OCI-M2 (cell line): ENCODE data around the gene ZNF346.
A peak's percentile ranks its signal among the peaks of the same experiment; 100 is the strongest.
"Not testable (repeated sequence)": the region's sequence is repeated elsewhere in the genome, so short reads cannot be mapped to it uniquely, and the experiment has no call there.

Source experiments
- DNase-seq: peaks from one replicate; lab custom pipeline; 2025; ENCODE audit not compliant: unreplicated experiment; lab: John Stamatoyannopoulos, UW

Gene ZNF346, protein sequence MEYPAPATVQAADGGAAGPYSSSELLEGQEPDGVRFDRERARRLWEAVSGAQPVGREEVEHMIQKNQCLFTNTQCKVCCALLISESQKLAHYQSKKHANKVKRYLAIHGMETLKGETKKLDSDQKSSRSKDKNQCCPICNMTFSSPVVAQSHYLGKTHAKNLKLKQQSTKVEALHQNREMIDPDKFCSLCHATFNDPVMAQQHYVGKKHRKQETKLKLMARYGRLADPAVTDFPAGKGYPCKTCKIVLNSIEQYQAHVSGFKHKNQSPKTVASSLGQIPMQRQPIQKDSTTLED

DNA sequence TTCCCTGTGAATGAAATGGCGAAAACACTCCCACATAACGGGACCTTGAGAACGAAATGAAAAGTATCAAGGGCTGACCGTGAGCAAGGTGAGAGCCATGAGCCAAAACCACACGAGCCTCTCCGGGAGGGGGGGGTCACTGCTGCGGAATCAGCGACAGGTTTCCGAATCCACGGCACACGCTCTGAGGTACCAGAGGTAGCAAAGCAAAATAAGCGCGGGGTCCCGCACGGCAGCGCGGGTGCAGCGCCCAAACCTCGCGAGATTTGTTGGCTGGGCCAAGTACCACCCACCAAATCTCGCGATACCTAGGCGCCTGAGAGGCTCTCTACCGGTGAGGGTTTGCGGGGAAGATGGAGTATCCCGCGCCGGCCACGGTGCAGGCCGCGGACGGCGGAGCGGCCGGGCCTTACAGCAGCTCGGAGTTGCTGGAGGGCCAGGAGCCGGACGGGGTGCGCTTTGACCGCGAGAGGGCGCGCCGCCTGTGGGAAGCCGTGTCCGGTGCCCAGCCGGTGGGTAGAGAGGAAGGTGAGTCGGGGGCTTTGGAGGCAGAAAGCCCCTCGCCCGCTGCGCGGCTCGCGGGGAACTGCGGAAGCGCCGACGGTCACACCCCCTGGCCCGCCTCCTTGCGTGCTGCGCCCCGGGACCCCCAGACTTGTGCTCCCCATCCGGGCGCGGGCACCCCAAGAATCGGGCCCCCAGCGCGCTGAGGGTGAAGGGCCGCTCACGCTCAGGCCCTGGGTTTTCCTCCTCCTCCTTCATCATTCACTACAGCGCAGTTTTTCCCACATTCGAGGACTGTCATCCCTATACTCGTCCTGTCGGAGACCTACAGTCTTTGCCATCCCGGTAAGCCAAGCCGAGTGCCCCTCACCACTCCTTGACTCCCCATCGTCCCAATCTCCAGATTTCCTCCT is at the start of gene ZNF346:
TSS of gene ZNF346 (plus strand) at position 311 of the 917 bp plus-strand sequence. CDS start at position 354, 43 bp downstream.
- DNase-seq: peak; percentile 60

DNA sequence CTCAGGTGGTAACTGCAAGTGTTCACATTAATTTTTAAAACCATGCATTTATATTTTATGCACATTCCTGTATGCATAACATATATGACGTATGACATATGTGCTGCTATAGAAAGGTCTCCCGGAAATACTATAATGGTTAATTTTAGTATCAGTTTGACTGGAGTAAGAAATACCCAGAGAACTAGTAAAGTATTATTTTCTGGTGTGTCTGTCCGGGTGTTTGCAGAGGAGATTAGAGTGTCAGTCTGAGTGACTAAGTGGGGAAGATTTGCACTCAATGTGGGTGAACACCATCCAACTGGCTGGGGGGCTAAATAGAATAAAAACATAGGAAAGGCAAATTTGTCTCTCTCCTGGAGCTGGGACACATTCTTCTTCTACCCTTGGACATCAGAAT is 42.8 kb upstream of the ZNF346 start:
- DNase-seq: no peak

DNA sequence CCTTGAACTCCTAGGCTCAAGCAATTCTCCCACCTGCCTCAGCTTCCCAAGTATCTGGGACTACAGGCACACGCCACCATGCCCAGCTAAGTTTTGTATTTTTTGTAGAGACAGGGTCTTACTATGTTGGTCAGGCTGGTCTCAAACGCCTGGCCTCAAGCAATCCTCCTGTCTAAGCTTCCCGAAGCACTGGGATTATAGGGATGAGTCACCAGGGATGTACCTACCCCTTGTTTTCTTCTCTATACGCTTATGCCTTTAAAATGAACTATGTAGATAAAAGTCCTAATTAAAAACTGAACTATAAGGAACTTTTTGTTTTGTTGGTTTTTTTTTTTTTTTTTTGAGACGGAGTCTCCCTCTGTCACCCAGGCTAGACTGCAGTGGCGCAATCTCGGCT is 41.7 kb upstream of the ZNF346 start:
- no peak for DNase-seq

DNA sequence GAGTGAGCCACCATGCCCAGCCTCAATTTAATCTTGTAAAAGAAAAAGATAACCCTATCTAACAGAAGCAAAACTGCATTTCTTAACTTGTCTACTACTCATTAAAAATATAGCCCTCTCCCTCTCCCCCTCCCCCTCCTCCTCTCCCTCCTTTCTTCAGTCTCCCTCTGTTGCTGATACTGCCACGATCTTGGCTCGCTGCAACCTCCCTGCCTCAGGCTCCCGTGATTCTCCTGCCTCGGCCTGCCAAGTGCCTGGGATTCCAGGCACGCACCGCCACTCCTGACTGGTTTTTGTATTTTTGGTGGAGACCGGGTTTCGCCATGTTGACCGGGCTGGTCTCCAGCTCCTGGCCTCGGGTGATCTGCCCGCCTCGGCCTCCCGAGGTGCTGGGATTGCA is 39.4 kb upstream of the ZNF346 start:
- DNase-seq: not testable (repeated sequence)

DNA sequence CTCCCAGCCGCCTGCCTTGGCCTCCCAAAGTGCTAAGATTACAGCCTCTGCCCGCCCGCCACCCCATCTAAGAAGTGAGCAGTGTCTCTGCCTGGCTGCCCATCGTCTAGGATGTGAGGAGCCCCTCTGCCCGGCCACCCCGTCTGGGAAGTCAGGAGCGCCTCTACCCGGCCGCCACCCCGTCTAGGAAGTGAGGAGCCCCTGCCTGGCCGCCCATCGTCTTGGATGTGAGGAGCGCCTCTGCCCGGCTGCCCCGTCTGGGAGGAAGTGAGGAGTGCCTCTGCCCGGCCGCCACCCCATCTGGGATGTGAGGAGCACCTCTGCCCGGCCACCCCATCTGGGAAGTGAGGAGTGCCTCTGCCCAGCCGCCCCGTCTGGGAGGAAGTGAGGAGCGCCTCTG is 38.9 kb upstream of the ZNF346 start:
- DNase-seq: not testable (repeated sequence)

DNA sequence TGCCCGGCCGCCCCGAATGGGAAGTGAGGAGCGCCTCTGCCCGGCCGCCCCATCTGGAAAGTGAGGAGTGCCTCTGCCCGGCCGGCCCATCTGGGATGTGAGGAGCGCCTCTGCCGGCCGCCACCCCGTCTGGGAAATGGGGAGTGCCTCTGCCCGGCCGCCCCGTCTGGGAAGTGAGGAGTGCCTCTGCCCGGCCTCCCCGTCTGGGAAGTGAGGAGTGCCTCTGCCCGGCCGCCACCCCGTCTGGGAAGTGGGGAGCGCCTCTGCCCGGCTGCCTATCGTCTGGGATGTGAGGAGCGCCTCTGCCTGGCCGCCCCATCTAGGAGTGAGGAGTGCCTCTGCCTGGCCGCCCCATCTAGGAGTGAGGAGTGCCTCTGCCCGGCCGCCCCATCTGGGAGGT is 38.3 kb upstream of the ZNF346 start:
- not testable (repeated sequence) for DNase-seq

DNA sequence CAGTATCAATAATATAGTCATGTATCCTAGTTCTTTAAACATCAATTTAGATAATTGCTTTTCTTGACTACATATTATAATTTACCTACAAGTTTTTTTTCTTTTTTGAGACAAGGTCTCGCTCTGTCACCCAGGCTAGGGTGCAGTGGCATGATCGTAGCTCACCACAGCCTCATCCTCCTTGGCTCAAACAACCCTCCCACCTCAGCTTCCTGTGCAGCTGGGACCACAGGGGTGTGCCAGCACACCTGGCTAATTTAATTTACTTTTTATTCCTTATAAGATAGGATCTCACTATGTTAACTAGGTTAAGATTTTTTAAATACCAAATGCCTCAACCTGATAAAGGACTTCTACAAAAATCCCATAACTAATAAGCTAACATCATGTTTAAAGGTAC is 37.0 kb upstream of the ZNF346 start:
- no peak for DNase-seq

DNA sequence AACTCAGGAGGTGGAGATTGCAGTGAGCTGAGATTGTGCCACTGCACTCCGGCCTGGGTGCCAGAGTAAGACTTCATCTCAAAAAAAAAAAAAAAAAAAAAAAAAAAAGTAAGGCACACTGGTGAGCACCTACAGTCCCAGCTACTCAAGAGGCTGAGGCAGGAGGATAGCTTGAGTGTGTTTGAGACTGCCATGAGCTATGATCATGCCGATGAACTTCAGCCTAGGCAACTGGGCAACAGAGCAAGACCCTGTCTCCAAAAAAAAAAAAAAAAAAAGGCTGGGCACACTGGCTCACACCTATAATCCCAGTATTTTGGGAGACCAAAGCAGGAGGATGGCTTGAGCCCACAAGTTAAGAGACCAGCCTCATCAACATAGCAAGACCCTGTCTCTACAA is 36.2 kb upstream of the ZNF346 start:
- DNase-seq: no peak

DNA sequence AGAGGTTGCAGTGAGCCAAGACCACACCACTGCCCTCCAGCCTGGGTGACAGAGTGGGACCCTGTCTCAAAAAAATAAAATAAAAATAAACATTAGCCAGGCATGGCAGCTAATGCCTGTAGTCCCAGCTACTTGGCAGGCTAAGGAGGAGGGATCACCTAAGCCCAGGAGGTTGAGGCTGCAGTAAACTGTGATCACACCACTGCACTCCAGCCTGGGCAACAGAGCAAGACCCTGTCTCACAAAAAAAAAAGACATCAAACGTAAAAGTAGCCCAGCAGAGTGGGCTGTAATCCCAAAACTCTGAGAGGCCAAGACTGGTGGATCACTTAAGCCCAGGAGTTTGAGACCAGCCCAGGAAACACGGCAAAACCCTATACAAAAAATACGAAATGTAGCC is 34.9 kb upstream of the ZNF346 start:
- no peak for DNase-seq

DNA sequence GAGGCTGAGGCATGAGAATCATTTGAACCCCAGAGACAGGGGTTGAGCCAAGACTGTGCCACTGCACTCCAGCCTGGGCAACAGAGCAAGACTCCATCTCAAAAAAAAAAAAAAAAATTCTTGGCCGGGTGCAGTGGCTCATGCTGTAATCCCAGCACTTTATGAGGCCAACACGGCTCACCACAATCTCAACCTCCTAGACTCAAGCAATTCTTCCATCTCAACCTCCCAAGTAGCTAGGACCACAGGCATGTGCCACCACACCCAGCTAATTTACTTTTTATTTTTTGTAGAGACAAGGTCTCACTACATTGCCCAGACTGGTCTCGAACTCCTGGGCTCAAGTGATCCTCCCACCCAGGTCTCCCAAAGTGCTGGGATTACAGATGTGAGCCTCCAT is 29.4 kb upstream of the ZNF346 start:
- DNase-seq: not testable (repeated sequence)

DNA sequence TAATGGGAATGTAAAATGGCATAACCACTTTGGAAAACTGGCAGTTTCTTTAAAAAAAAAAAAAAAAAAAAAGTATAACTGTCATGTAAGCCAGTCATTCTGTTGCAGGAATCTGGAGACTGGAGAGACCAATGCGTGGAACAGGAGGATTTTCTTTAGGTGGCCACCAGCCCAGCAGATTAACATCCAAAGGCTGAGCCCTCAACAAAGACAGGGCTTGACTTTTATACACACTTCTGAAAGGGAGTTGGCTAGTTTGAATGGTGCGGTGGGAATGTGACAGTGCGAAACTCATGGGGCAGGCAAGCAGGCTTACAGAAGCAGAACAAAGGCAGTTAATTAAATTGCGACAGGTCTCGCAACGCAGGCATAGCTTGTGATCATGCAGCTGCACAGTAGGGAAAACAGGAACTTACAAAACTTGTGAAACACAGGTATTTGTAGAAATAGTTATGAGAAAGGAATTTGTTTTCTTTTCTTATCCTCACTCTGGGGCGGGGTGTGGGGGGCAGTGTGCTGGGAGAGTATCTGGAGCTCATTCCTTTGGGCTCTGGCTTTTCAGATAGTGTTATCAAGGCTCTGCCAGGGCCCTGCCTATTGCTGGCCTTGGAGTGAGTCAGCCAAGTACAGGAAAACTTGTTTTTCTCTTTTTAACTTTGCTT is 27.9 kb upstream of the ZNF346 start:
- peak; percentile 66 for DNase-seq

DNA sequence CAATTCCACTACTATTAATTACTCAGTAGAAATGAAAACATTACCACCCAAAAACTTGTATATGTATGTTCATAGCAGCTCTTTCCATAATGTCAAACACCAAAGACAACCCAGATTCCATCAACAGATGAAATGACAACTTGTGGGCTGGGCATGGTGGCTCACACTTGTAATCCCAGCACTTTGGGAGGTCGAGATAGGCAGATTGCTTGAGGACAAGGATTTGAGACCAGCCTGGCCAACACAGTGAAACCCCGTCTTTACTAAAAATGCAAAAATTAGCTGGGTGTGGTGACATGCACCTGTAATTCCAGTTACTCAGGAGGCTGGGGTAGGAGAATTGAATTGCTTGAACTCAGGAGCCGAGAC is 27.4 kb upstream of the ZNF346 start:
- no peak for DNase-seq

DNA sequence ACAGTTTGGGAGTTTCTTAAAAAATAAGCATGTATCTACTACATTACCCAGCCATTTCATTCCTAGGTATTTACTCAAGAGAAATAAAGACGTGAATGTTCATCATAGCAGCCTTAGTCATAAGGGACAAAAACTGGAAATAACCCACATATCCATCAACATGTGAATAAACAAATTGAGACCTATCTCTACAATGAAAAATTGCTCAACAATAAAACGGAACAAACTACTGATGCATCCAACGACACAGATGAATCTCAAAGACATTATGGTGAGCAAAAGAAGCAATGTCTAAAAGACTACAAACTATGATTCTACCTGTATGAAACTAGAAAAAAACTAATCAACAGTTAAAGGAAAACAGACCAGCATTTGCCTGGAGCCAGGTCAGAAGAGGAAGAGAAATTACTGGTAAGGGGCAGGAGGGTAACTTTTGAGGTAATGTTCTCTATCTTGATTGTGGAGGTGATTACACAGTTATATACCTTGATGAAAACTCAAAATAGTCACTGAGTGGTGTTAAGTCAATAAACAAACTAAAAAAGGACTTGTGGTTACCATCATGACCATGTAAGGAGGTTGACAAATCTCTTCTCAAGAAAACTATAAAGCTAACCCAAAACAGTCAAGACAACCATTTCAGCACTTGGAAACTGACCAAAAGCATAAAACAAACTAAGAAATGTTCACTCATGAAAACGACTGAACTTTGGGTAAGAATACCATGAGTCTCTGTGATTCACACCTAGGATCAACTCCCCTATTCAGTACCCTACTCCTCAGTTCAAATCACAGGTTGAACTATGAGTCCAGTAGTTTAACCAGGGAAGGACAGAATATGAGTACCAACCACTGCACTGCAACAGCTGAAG is 26.4 kb upstream of the ZNF346 start:
- DNase-seq: no peak

DNA sequence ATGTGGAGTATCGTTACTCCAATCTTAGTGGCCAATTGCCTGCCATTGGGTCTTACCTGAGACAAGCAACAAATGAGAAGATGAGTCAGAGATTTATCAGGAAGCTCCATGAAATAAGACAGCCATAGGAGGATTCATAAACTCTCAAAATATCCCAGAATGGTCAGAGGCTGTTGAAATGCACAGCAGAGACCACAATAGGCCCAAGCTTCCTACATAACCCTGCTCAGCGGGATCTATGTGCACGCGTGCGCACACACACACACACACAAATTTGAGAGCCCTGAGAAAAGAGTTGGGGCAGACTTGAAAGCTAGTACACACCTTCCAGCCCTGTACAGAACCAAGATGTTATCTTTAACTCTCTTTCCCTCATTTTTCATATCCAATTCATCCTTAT is 25.7 kb upstream of the ZNF346 start:
- no peak for DNase-seq

DNA sequence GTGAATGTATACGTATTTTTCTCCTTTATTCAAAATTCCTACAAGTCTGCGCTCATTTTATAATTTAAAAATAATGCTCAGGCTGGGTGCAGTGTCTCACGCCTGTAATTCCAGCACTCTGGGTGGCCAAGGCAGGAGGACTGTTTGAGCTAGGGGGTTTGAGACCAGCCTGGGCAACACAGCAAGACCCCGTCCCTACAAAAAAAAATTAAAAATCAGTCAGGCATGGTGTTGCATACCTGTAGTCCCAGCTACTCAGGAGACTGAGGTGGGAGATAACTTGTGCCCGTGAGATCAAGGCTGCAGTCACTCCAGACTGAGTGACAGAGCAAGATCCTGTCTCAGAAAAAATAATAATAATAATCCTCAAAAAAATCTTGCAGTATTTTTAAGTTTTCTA is 23.7 kb upstream of the ZNF346 start:
- no peak for DNase-seq

DNA sequence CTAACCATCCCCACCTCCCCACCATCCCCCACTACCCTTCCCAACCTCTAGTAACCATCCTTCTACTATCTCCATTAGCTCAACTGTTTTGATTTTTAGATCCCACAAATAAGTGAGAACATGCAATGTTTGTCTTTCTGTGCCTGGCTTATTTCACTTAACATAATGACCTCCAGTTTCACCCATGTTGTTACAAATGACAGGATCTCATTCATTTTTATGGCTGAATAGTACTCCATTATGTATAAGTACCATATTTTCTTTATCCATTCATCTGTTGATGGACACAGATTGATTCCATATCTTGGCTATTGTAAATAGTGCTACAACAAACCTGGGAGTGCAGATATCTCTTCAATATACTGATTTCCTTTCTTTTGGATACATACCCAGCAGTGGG is 23.0 kb upstream of the ZNF346 start:
- DNase-seq: not testable (repeated sequence)

DNA sequence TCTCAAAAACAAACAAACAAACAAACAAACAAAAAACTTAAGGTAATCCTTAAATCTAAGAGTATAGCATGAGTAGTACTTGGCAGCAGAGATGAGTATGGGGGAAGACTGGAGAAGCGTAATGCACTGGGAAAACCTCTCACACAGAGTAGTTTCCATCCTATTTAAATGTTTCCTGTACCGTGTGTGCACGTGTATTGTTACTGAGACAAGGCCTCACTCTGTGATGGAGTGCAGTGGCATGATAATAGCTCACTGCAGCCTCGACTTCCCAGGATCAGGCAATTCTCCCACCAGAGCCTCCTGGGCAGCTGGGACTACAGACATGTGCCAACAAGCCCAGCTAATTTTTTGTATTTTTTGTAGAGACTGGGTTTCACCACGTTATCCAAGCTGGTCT is 18.8 kb upstream of the ZNF346 start:
- DNase-seq: no peak

DNA sequence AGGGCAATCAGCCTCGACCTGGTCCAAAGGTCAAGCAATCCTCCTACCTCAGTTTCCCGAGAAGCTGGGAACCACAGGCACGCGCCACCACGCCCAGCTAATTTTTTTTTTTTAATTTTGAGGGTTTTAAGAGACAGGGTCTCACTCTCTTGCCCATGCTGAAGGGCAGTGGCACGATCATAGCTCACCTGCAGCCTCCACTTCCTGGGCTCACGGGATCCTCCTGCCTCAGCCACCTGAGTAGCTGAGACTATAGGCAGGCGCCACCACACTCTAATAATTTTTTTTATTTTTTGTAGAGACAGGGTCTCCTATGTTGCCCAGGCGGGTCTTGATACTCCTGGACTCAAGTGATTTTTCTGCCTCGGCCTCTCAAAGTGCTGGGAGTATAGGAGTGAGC is 17.5 kb upstream of the ZNF346 start:
- DNase-seq: no peak

DNA sequence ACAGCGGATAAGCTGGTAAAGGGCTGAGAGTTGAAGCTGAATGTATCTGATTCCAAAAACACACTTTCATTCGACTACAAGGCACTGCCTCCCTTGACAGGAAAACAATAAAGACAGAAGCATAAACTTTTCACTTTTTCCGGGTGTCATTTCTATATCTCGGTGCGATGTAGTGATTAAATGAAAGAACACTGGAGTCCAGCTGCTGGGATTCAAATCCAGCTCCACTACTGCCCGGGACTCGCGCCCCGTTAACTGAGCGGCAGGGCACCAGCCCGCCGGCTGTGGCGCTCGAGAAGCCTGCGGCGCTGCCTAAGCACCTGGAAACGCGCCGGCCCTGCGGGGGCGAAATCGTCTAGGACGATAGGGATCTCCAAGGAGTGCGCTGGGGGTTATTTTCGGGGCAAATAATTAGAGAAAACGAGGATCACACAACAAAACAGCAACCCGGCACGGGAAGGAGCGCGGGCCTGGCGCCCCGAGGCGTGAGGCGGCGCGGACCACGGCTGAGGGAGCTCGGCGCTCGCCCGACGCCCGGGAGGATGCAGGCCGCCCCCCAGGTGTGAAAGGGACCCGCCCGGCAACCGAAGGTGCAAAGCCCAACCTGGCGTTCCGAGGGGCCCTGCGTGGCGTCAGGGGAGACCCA is 16.8 kb upstream of the ZNF346 start:
- no peak for DNase-seq

DNA sequence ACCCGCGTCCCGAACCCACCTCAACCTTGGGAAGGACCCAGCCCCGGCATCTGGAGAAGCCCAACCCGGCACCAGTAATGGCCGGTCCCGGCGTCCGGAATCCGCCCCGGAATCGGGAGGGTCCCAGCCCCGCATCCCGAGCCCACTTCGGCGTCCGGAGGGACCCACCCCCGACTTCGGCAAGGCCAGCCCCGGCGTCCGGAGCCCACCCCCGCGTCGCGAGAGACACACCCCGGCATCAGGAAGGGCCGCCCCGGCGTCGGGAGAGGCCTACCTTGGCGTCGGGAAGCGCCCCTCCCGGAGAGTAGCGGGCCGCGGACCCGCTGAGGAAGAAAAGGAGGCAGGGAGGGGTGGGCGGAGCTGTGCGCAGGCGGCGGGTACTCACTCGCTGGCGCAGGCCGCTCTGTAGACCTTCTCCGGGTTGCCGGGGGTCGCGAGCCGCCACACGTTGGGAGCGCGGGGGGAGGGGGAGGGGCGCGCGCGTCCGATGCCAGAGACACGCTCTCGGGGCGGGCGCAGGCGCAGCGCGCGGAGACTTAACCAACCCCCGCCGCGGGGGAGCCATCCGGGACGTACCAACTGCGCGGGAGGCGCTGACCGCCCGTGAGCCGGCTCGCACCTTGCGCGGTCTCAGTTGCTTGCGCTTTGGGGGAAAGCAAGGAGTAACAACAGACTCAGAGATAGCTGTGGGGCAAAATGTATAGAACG is 16.1 kb upstream of the ZNF346 start, which contains the start of gene UIMC1:
TSS of gene UIMC1 (minus strand) at position 515 of the 708 bp plus-strand sequence. CDS start 24,164 bp downstream, outside the sequence.
- peak; percentile 18 for DNase-seq
